K562 (cell line): ENCODE results near the gene BHLHE40. TPM values are rescaled to one million over a fixed set of nuclear protein-coding genes. Genes with fewer than 3 reads are reported as not detected.

Experiments
- BCLAF1 ChIP-seq, 2 experiments: fragments of 450-650 bp in 1 of 2; IDR thresholded peaks; 2 replicates each; pipeline ENCODE4 v1.6.1; 2011 to 2017; ENCODE audit warnings: low read depth in 2 of 2, antibody characterized with exemption in 1 of 2, borderline replicate concordance in 1 of 2, low read length in 1 of 2, mild to moderate bottlenecking in 1 of 2, mixed read lengths in 1 of 2; ENCODE audit not compliant: control insufficient read depth in 1 of 2
- CHD1 ChIP-seq: fragments of 200-600 bp; sonication (generic); IDR thresholded peaks from one replicate; pipeline ENCODE4 v1.6.1; 2012; ENCODE audit warnings: mild to moderate bottlenecking, moderate library complexity, low read length, inconsistent platforms
- GATAD2B ChIP-seq: fragments of 450-650 bp; IDR thresholded peaks from 2 replicates; pipeline ENCODE4 v1.6.1; 2017; ENCODE audit warnings: mild to moderate bottlenecking, borderline replicate concordance
- HDAC2 ChIP-seq: fragments of 450-650 bp; IDR thresholded peaks from 2 replicates; pipeline ENCODE4 v1.6.1; 2016; ENCODE audit warnings: mild to moderate bottlenecking
- NCOA1 ChIP-seq: fragments of 450-650 bp; IDR thresholded peaks from 2 replicates; pipeline ENCODE4 v1.6.1; 2016; ENCODE audit warnings: low read depth
- NONO ChIP-seq, 2 experiments: fragments of 200-400 bp in 1 of 2; fragments of 450-650 bp in 1 of 2; formaldehyde crosslinking in 1 of 2; IDR thresholded peaks; 2 replicates each; pipeline ENCODE4 v1.6.1; 2017; ENCODE audit warnings: low read depth in 2 of 2, mild to moderate bottlenecking in 2 of 2, moderate library complexity in 2 of 2, low read length in 1 of 2
- RBM39 ChIP-seq: fragments of 200-400 bp; formaldehyde crosslinking; optimal IDR thresholded peaks from 2 replicates; pipeline ENCODE3; 2018; ENCODE audit warnings: low read depth, low read length
- SIRT6 ChIP-seq: IDR thresholded peaks from one replicate; pipeline ENCODE4 v1.6.1; 2012; ENCODE audit warnings: low read depth, mild to moderate bottlenecking, control low read depth, inconsistent platforms, low read length, moderate library complexity
- SMC3 ChIP-seq: conservative IDR thresholded peaks from 2 replicates; pipeline ENCODE4 v1.6.1; 2011; ENCODE audit warnings: low read depth, low read length, improper control_type of control experiment; ENCODE audit not compliant: insufficient read depth
- TEAD1 ChIP-seq, 2 experiments: fragments of 450-650 bp in 1 of 2; sonication (generic) in 1 of 2; formaldehyde crosslinking; IDR thresholded peaks; 2 replicates each; pipeline versions ENCODE4 v1.4.0 to v1.8.0; 2020 to 2022; ENCODE audit warnings: mild to moderate bottlenecking in 2 of 2, missing genetic modification reagents in 1 of 2
- U2AF2 ChIP-seq: fragments of 200-400 bp; formaldehyde crosslinking; optimal IDR thresholded peaks from 2 replicates; pipeline ENCODE3; 2017; ENCODE audit warnings: low read depth, mild to moderate bottlenecking, low read length
- ZKSCAN1 ChIP-seq: fragments of 150-350 bp; IDR thresholded peaks from 2 replicates; pipeline ENCODE4 v1.6.1; 2016; ENCODE audit warnings: low read depth, low read length
- ZKSCAN3 ChIP-seq: fragments of 250-450 bp; sonication (Bioruptor Pico); IDR thresholded peaks from 2 replicates; pipeline ENCODE4 v1.4.0; 2020
- ZKSCAN8 ChIP-seq: fragments of 200-800 bp; sonication (Bioruptor generic); IDR thresholded peaks from 2 replicates; pipeline ENCODE4 v1.6.1; 2016; ENCODE audit warnings: missing genetic modification characterization, missing compliant biosample characterization
- ZNF140 ChIP-seq: fragments of 250-450 bp; sonication (Bioruptor Pico); IDR thresholded peaks from 2 replicates; pipeline ENCODE4 v1.8.0; 2021; ENCODE audit warnings: moderate library complexity, mild to moderate bottlenecking, inconsistent platforms
- ZNF324 ChIP-seq: fragments of 250-450 bp; sonication (Bioruptor Pico); IDR thresholded peaks from 2 replicates; pipeline ENCODE4 v1.4.0; 2020; ENCODE audit warnings: mild to moderate bottlenecking
- ZSCAN32 ChIP-seq: fragments of 450-650 bp; formaldehyde crosslinking; IDR thresholded peaks from 2 replicates; pipeline ENCODE4 v1.4.0; 2020; ENCODE audit warnings: mild to moderate bottlenecking, moderate library complexity
- polyA plus RNA-seq, 8 experiments: library from polyadenylated mRNA; depleted of rRNA in 4 of 8; stranded (reverse) in 5 of 8; unstranded in 3 of 8; fragments of >200 nt; fragmentation: Nextera tagmentation in 2 of 8; fragmentation: Illumina TruSeq in 1 of 8; extraction: Ambion mirVana in 2 of 8; extraction: Trizol in 1 of 8; gene quantifications; 2 replicates each; pipeline versions ENCODE4 v1.2.1 to v1.2.3, GENCODE V29; 2011 to 2014; ENCODE audit warnings: inconsistent platforms in 1 of 8, missing spikeins in 1 of 8
- total RNA-seq, 7 experiments: library from RNA; depleted of rRNA in 6 of 7; stranded (reverse); fragments of >200 nt in 6 of 7; fragmentation: Illumina TruSeq in 2 of 7; extraction: Trizol in 2 of 7; gene quantifications; 2 replicates each; pipeline versions ENCODE4 v1.2.1 to v1.2.3, GENCODE V29; 2011 to 2021; ENCODE audit warnings: low replicate concordance in 1 of 7
- TF ChIP-seq, protein P1 (sequence below): fragments of 450-650 bp; formaldehyde crosslinking; IDR thresholded peaks from 2 replicates; pipeline ENCODE4 v1.4.0; 2022; ENCODE audit warnings: missing genetic modification characterization
- TF ChIP-seq, protein P2 (sequence below): fragments of 450-650 bp; formaldehyde crosslinking; IDR thresholded peaks from 2 replicates; pipeline ENCODE4 v1.4.0; 2022; ENCODE audit warnings: mild to moderate bottlenecking, moderate library complexity
- TF ChIP-seq, protein P3 (sequence below), 2 experiments: fragments of 150-350 bp in 1 of 2; IDR thresholded peaks; 2 replicates each; pipeline ENCODE4 v1.6.1; 2012 to 2016; ENCODE audit warnings: low read depth in 2 of 2, low read length in 2 of 2, mild to moderate bottlenecking in 1 of 2, moderate library complexity in 1 of 2

Gene BHLHE40
- total and polyA plus RNA-seq, 9 of the 15 experiments (the other 6 are each of a cell fraction or from before 2014, with no cell fraction given): 12.0 to 83.9 (median 31.4) TPM

DNA sequence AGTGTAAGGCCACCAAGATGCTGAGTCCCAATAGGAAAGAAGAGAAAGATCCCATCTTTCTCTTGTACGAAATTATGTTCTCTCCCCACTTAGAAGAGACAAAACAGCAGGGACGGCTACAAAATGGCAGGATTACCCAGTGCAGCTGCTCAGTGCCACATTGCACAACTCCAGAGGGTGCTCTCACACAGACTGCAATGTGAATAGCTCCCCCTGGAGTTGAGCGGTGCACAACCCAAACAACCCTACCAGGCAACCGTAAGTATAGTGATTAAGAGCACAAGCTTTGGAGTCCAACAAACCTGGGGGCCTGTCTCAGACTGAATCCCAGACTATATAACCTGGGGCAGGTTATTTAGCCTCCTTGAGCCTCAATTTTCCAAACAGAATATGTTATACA lies 3.1 kb upstream of the BHLHE40 start (continued):
- TF ChIP-seq NONO (IDR thresholded peaks at IDR 0.05; ENCODE audit: low read depth in 2 of 2, low read length in 1 of 2) (no peak), ZSCAN32 (CRISPR knock-in tag) (no peak), ZKSCAN3 (CRISPR knock-in tag) (no peak), SMC3 (peak; percentile 91), RBM39 (peak; percentile 37), U2AF2 (no peak), SIRT6 (no peak), GATAD2B (no peak), NCOA1 (no peak), ZKSCAN8 (CRISPR knock-in tag) (no peak), CHD1 (no peak), TEAD1 (CRISPR knock-in tag; IDR thresholded peaks at IDR 0.05) (peak; percentile 25 to 80; a peak in 3 of 4 replicates), ZKSCAN1 (0 out of 2 replicates have a peak, but pooled peaks have one; percentile 68), HDAC2 (peak; percentile 25; the same call in 1 of the 2 replicates), ZNF140 (no peak), BCLAF1 (IDR thresholded peaks at IDR 0.05; ENCODE audit: borderline replicate concordance in 1 of 2, control insufficient read depth in 1 of 2, low read depth in 2 of 2, low read length in 1 of 2) (no peak), ZNF324 (CRISPR knock-in tag) (peak; percentile 62; the same call in 1 of the 2 replicates)
- TF ChIP-seq, protein P1, sequence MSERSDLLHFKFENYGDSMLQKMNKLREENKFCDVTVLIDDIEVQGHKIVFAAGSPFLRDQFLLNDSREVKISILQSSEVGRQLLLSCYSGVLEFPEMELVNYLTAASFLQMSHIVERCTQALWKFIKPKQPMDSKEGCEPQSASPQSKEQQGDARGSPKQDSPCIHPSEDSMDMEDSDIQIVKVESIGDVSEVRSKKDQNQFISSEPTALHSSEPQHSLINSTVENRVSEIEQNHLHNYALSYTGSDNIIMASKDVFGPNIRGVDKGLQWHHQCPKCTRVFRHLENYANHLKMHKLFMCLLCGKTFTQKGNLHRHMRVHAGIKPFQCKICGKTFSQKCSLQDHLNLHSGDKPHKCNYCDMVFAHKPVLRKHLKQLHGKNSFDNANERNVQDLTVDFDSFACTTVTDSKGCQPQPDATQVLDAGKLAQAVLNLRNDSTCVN (CRISPR knock-in tag): no peak
- TF ChIP-seq, protein P2, sequence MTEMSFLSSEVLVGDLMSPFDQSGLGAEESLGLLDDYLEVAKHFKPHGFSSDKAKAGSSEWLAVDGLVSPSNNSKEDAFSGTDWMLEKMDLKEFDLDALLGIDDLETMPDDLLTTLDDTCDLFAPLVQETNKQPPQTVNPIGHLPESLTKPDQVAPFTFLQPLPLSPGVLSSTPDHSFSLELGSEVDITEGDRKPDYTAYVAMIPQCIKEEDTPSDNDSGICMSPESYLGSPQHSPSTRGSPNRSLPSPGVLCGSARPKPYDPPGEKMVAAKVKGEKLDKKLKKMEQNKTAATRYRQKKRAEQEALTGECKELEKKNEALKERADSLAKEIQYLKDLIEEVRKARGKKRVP: peak; percentile 85
- TF ChIP-seq, protein P3, sequence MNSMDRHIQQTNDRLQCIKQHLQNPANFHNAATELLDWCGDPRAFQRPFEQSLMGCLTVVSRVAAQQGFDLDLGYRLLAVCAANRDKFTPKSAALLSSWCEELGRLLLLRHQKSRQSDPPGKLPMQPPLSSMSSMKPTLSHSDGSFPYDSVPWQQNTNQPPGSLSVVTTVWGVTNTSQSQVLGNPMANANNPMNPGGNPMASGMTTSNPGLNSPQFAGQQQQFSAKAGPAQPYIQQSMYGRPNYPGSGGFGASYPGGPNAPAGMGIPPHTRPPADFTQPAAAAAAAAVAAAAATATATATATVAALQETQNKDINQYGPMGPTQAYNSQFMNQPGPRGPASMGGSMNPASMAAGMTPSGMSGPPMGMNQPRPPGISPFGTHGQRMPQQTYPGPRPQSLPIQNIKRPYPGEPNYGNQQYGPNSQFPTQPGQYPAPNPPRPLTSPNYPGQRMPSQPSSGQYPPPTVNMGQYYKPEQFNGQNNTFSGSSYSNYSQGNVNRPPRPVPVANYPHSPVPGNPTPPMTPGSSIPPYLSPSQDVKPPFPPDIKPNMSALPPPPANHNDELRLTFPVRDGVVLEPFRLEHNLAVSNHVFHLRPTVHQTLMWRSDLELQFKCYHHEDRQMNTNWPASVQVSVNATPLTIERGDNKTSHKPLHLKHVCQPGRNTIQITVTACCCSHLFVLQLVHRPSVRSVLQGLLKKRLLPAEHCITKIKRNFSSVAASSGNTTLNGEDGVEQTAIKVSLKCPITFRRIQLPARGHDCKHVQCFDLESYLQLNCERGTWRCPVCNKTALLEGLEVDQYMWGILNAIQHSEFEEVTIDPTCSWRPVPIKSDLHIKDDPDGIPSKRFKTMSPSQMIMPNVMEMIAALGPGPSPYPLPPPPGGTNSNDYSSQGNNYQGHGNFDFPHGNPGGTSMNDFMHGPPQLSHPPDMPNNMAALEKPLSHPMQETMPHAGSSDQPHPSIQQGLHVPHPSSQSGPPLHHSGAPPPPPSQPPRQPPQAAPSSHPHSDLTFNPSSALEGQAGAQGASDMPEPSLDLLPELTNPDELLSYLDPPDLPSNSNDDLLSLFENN (IDR thresholded peaks at IDR 0.05; ENCODE audit: low read depth in 2 of 2, low read length in 2 of 2): no peak; a peak in 1 of 4 replicates
